ENCODE results near the gene AGO3. TPM values are rescaled to one million over a fixed set of nuclear protein-coding genes. Genes with fewer than 3 reads are reported as not detected.

Gene AGO3
- total RNA-seq (ENCODE audit: unreplicated experiment), result 32.7 TPM
- long read RNA-seq, partial matches to known transcripts, result 1 of 6 reads
- long read RNA-seq, other reads (novel, unspliced or antisense), result 5 of 6 reads

- Mint-ChIP-seq H3K4me1 (ENCODE audit: low read depth, unreplicated experiment) (peaks cover 15% of the 10 kb centered on the region), H3K36me3 (ENCODE audit: unreplicated experiment) (no peaks in the 10 kb centered on the region), H3K27ac (ENCODE audit: unreplicated experiment) (peak within 1 kb of the TSS; percentile 74), H3K27me3 (ENCODE audit: unreplicated experiment) (peaks cover 9% of the 10 kb centered on the region), H3K4me3 (ENCODE audit: unreplicated experiment) (peak within 1 kb of the TSS; percentile 96), H3K9me3 (ENCODE audit: unreplicated experiment) (peaks cover 3% of the 10 kb centered on the region)
- no peak for TF ChIP-seq CTCF (IDR thresholded peaks at IDR 0.05; ENCODE audit: partially characterized antibody, unreplicated experiment)
- peak; percentile 86 for DNase-seq
Observed at GRCh38 chr1:35930593-35931445, at the start of gene AGO3. Gene AGO3, plus strand, starts transcription at chr1:35931105. Its CDS starts 322 bp downstream, at chr1:35931427.

- no peak for DNase-seq
- Mint-ChIP-seq H3K27ac (ENCODE audit: unreplicated experiment) (peak overlapping the region; percentile 17), H3K4me1 (ENCODE audit: low read depth, unreplicated experiment) (peaks cover 22% of the 10 kb centered on the region), H3K9me3 (ENCODE audit: unreplicated experiment) (peaks cover 4% of the 10 kb centered on the region), H3K36me3 (ENCODE audit: unreplicated experiment) (no peaks in the 10 kb centered on the region), H3K4me3 (ENCODE audit: unreplicated experiment) (peak overlapping the region; percentile 63), H3K27me3 (ENCODE audit: unreplicated experiment) (peaks cover 12% of the 10 kb centered on the region)
- no peak for TF ChIP-seq CTCF (IDR thresholded peaks at IDR 0.05; ENCODE audit: partially characterized antibody, unreplicated experiment)
Observed at GRCh38 chr1:35881850-35882273, 49.0 kb upstream of the AGO3 start.

- DNase-seq, result no peak
- Mint-ChIP-seq H3K9me3 (ENCODE audit: unreplicated experiment) (peaks cover 7% of the 10 kb centered on the region), H3K36me3 (ENCODE audit: unreplicated experiment) (no peaks in the 10 kb centered on the region), H3K4me3 (ENCODE audit: unreplicated experiment) (peak overlapping the region; percentile 63), H3K27ac (ENCODE audit: unreplicated experiment) (peak overlapping the region; percentile 67), H3K27me3 (ENCODE audit: unreplicated experiment) (peaks cover 12% of the 10 kb centered on the region), H3K4me1 (ENCODE audit: low read depth, unreplicated experiment) (peaks cover 29% of the 10 kb centered on the region)
- no peak for TF ChIP-seq CTCF (IDR thresholded peaks at IDR 0.05; ENCODE audit: partially characterized antibody, unreplicated experiment)
Observed at GRCh38 chr1:35882586-35882944, 48.3 kb upstream of the AGO3 start.

DNA sequence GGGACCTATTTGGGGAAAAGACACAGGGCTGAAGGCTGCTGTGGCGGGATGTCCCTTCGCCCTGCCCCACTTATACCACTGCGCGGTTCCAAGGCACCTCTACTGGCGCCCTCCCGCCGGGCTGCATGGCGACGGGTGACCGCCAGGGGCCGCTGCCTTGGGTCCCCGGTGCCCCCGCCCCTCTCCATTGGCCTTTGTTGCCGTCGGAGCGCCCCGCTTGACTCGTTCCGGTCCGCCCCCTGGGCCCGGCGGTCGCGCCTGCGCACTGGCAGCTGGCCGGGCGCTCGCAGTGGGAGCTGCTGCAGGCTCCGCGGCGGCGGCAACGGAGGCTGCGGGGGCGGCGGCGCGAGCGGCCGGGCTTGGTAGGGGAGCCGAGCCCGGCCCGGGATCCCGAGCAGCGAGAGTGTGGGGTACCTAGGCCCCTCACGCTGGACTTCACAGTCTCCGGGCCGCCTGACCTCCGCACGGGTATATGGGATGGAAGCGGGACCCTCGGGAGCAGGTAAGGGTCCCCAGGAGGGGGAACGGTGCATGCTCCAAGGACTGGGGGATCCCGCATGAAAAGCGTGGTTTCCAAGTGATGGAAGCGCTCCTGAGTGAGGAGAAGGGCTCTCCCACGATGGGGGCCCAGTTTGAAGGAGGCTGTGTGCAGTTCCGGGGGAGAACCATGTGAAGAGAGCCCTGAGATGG is 47.8 kb upstream of the AGO3 start, which contains the start of gene AGO1:
TSS of gene AGO1 (plus strand) at position 265 of the 690 bp plus-strand sequence. CDS start at position 478, 213 bp downstream.
- Mint-ChIP-seq H3K4me1 (ENCODE audit: low read depth, unreplicated experiment) (peaks cover 33% of the 10 kb centered on the region), H3K36me3 (ENCODE audit: unreplicated experiment) (no peaks in the 10 kb centered on the region), H3K9me3 (ENCODE audit: unreplicated experiment) (peaks cover 8% of the 10 kb centered on the region), H3K27ac (ENCODE audit: unreplicated experiment) (peak within 1 kb of the TSS; percentile 96), H3K27me3 (ENCODE audit: unreplicated experiment) (peaks cover 14% of the 10 kb centered on the region), H3K4me3 (ENCODE audit: unreplicated experiment) (peak within 1 kb of the TSS; percentile 94)
- peak; percentile 99 for DNase-seq
- TF ChIP-seq CTCF (IDR thresholded peaks at IDR 0.05; ENCODE audit: partially characterized antibody, unreplicated experiment), result peak; percentile 97
